AG20443 (cell line): ENCODE measurements around the gene ELP4.
"Not testable (repeated sequence)": the region's sequence is repeated elsewhere in the genome, so short reads cannot be mapped to it uniquely, and the experiment has no call there.

Source experiments
- DNase-seq: peaks from one replicate; pipeline ENCODE4 v3.0.0; 2012; ENCODE audit warnings: low spot score, mixed read lengths

Gene ELP4

DNA sequence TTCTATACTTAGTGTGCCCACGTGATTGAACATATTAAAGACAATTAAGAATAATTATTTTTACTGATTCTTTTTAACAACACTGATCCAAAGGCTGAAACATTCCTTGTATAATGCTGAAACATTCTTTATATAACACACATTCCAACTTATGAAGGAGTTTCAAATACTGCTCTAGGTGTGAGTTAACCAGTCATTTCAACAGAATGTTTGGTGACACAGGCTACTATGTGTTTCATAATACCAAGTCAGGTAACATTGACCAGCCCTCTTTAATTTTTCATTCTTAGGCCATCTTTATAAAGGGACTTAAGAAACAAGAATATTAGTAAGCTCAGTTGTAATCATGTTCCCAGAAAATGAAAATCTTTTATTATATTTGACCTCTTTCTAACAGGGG, 136.6 kb downstream of the ELP4 start:
- DNase-seq: no peak

GRCh38 chr11:31649129-31649966, 139.8 kb downstream of the ELP4 start:
- no peak for DNase-seq

- DNase-seq: no peak
These were observed 141.6 kb downstream of the ELP4 start for GRCh38 chr11:31651208-31651607.

DNA sequence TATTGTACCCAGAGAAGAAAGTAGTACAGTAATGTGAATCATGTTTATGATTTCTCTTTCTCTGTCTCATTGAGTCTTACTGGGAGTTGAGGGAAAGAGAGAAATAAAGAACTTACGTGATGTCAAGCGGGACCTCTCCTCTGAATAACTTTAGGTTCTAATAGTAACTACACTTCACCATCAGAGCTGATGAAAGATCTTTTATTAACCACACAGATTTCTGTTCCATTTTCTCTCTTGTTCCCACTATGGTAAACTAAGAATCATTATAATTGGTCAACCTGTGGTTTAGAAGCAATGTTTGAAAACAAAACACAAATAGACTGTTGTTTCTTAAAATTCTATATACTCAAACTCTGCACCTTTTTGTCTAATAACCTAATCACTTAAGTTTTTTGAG, 142.3 kb downstream of the ELP4 start:
- no peak for DNase-seq

- DNase-seq: no peak
These were observed 143.0 kb downstream of the ELP4 start for GRCh38 chr11:31652528-31652927.

- DNase-seq: peak; percentile 54
These were observed 145.9 kb downstream of the ELP4 start for GRCh38 chr11:31655483-31655882.

DNA sequence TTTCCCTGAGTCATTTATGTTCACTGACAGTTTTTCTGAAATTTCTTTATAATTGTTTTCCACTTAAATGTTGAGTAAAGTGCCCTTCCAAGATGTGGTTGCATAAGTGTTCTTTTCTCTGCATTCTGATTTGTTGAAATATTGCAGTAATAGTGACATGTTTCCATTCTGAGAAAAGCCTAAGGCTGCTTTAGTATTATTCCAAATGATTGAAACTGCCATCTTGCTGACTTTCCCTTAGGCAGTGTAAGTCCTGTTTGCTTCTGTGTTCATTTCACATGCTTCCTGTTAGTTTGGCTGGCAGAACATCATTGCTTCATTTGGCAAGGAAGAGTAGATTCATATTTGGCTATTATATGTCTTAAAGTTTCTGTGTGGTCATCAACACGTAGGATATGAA, 146.5 kb downstream of the ELP4 start:
- DNase-seq: no peak

- no peak for DNase-seq
These were observed 147.5 kb downstream of the ELP4 start for GRCh38 chr11:31657091-31657490.

DNA sequence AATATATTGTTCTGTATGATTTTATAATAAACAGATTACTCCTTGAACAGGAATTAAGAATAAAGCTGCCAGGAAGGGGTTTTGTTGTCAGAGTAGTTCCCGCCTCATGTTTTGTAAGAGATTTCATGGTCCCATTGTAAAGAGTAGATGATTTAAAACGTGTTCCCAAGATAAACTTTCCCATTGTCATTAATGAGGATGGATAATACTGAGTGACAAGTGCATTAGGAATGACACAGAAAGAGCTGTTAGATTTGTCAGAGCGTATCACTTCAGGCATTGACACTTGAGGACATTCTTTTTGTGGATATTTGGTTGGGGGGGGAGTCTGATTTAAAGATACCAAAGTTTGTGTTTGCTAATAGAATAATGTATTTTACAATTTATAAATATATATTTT, 154.6 kb downstream of the ELP4 start:
- no peak for DNase-seq

DNA sequence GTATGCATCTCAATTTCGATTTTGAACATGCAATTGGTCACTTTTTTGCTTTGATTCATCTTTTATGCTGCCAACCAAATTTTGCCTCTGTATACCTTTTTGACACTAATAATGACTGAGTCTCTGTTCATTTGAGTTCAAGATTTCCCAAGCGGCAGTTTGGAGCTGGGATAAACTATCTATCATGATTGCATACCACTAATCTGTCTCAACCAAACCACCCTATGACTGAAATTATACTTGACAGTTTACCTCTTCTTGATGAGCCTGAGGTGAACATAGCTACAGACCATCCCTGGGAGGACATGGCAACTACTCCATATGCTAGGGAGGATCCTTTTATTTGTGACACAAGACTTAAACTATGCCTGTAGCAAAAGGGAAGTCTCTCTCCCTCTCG, 155.4 kb downstream of the ELP4 start:
- DNase-seq: no peak

DNA sequence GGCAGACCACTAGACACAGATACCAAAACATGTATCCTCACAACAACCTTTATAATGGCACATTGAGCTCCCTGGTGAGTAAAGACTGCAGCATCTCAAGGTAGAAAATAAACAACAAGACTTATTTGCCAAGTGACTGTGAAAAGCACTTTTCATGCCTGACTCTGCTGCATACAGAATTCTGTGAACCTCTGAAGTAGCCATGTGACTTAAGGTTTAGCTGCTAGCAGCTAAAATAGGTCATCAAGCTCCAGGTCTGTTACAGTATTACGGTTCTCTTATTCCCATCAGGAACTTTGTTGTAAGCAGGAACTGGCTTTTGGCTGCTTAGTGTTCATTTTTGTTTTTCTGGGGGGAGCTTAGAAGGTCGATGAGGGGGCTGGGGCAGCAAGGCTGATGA, 162.1 kb downstream of the ELP4 start:
- DNase-seq: no peak

- not testable (repeated sequence) for DNase-seq
These were observed 163.5 kb downstream of the ELP4 start for GRCh38 chr11:31673108-31673507.

- DNase-seq: no peak
These were observed 166.9 kb downstream of the ELP4 start for GRCh38 chr11:31676280-31676982.

GRCh38 chr11:31680770-31681169, 171.2 kb downstream of the ELP4 start:
- no peak for DNase-seq

DNA sequence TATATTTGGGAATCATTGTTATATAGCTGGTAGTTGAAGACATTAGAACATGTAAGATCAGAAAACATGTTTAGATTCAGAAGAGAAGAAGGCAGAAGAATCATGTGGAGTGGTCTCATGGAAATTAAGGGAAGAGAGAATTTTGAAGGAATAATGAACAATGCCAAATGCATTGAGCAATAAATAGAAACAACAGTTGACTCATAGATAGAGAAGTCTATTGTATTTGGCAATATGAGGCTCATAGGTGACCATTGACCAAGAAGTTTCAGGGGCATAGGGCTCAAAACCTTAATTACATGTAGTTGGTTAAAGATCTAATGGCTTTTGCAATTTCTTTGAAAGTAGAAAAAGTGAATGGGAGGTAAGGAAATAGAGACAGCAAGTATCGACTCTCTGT, 177.7 kb downstream of the ELP4 start:
- DNase-seq: peak; percentile 7

GRCh38 chr11:31687861-31688260, 178.3 kb downstream of the ELP4 start:
- DNase-seq: no peak

DNA sequence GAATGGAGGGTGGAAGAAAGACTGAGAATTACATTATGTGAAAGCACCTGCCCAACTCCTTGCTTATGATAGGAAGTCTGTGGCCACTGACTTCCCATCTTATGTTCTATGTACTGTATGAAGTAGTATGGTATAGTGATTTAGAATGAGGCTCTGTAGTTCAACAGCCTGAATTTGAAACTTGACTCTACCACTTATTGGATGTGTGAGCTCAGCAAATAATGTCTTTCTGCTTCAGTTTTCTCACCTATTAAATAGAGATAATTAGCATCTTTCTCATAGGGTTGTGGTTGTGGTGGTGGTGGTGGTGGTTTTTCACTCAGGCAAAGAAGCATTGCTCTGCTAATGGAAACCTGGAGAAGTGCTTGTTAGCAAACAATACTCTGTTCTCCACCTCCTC, 180.0 kb downstream of the ELP4 start:
- DNase-seq: no peak

DNA sequence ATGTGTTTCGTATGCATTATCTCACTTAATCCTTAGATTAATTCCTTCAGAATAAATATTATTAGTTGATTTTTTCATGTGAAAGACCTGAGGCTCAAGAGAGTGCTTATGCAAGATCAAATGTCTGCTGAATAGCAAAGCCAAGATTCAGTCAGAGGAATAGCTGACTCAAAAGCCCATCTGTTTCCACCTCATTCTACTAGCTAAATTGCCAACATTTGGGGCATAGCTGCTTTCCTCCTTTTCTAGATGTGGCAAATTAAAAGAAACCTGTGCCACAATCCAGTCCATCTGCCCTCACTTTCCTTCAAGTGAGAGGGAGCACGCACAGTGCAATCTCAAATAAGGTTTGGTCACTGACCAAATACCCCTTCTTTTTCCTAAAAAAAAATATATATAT, 180.5 kb downstream of the ELP4 start:
- DNase-seq: peak; percentile 16

- no peak for DNase-seq
These were observed 180.9 kb downstream of the ELP4 start for GRCh38 chr11:31690516-31690915.

- no peak for DNase-seq
These were observed 182.9 kb downstream of the ELP4 start for GRCh38 chr11:31692466-31692865.

- not testable (repeated sequence) for DNase-seq
These were observed 187.5 kb downstream of the ELP4 start for GRCh38 chr11:31697049-31697448.

DNA sequence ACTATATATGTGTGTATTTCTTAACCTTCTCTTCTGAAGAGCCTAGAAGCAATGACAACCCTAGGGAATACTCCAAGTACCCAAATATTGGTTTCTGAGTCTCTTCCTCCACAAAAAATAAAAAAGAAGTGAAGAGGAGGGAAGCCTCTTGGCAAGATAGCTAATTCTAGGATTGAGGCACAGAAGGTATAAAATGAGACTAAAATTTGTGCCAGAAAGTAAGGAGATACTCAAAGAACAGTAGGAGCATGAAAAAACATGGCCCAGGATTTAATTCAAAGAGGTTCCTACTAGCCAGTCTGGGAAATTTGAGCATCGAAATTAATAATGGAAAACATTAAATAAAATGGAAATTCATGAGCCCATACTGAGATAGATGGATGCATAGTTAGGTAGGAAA, 189.5 kb downstream of the ELP4 start:
- DNase-seq: no peak

DNA sequence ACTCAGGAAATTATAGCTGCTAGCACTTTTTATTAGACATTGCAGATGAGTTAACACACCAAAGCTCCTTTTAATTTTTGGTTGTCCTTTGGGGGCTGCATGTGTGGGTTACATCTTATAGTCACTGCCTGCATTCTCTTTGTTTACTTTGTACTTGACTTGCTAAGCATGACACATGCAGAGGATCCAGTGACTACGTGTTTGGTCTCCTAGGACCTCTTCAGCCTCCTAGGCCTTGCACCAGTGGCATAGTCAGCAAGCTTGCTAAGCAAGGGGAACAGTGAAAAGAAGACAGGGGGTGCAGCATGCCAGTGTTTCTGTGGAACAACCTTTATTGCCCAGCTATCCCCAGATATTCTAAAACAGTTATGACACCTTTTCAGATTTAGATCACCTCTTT, 193.4 kb downstream of the ELP4 start:
- peak; percentile 25 for DNase-seq

- no peak for DNase-seq
These were observed 196.8 kb downstream of the ELP4 start for GRCh38 chr11:31706357-31706756.
